Pancreas (tissue), 10 donors: ENCODE data around the gene MSMP. TPM values are rescaled to one million over a fixed set of nuclear protein-coding genes. Genes with fewer than 3 reads are reported as not detected.

Experiments
- ATAC-seq, 4 donors: fragments of 200-7000 bp; cut with Tn5 transposase; one replicate each; pipeline versions ENCODE4 v1.8.0 to v1.9.1; 2020; ENCODE audit warnings: mild to moderate bottlenecking in 4 of 4, moderate library complexity in 4 of 4
- DNase-seq, 6 donors: peaks; one replicate each; pipeline ENCODE4 v3.0.0-alpha.2; 2020
- FAIRE-seq: peaks from 2 replicates; lab custom pipeline; 2012; peaks lifted over from hg19 to GRCh38; lab: Jason Lieb, UNC
- H3K27ac ChIP-seq, 4 donors: fragments of 200-600 bp; sonication (generic); 1 replicate in 3 of 4; 2 replicates in 1 of 4; pipeline versions ENCODE4 v1.5.0 to v1.8.0; 2020
- H3K27me3 ChIP-seq, 4 donors: fragments of 200-600 bp; one replicate each; pipeline ENCODE4 v1.8.0; 2021
- H3K36me3 ChIP-seq, 3 donors: fragments of 200-600 bp; sonication (generic) in 1 of 3; one replicate each; pipeline versions ENCODE4 v1.5.0 to v1.8.0; 2020 to 2021
- H3K4me1 ChIP-seq, 3 donors: fragments of 200-600 bp; one replicate each; pipeline ENCODE4 v1.8.0; 2021
- H3K4me3 ChIP-seq, 4 donors: fragments of 200-600 bp; sonication (generic) in 2 of 4; one replicate each; pipeline versions ENCODE4 v1.5.0 to v1.8.0; 2020 to 2021
- H3K9me3 ChIP-seq, 4 donors: fragments of 200-600 bp; one replicate each; pipeline ENCODE4 v1.8.0; 2021
- WGBS, 2 donors: extraction: QIAGEN DNeasy Blood & Tissue Kit; methylation state at CpG; one replicate each; pipeline ENCODE4 v1.1.7; 2013; 5-methylcytosine and 5-hydroxymethylcytosine counted together
- intact Hi-C, 3 donors: fragments of 100-400 bp; cut with DNase I; formaldehyde crosslinking; loops; one replicate each; pipeline versions ENCODE4 v1.11.1 to v1.14.2; 2022
- polyA plus RNA-seq, 2 donors: library from polyadenylated mRNA; stranded (reverse); fragments of 200-250 nt; gene quantifications; one replicate each; pipeline ENCODE4 v1.2.3, GENCODE V29; 2013
- total RNA-seq, 6 donors: library from RNA; stranded (reverse); fragmentation: NEBNext Ultra II Directional in 4 of 6; extraction: Animal tissue kit (Norgen Biotek cat#: 25700) in 4 of 6; gene quantifications; one replicate each; pipeline versions ENCODE4 v1.2.1 to v1.2.4, GENCODE V29; 2021 to 2023
- TF ChIP-seq, protein P1 (sequence below), 4 donors: fragments of 200-600 bp; sonication (generic) in 3 of 4; IDR thresholded peaks; one replicate each; pipeline versions ENCODE4 v1.5.0 to v1.8.0; 2021; ENCODE audit warnings: antibody characterized with exemption in 4 of 4
- donor health status: healthy with polysubstance abuse.
- donor health status: DM: no; HTN: no; CAD: no; lungs with moderate emphysema.
- donor health status: DM: no; HTN: no; CAD: no.
- donor health status: control.
- donor health status: control.
- donor health status: Bipolar disorder and iron deficiency.
- donor health status: DM: yes; HTN: yes; CAD: no.
- donor health status: DM: no; HTN: no; CAD: no.
- donor health status: DM: no; HTN: no; CAD: no.
- donor health status: DM: yes; HTN: yes; CAD: no.

The MSMP gene
- total and polyA plus RNA-seq, 8 donors = 0.49 to 2.3 (median 0.67) TPM; not detected in 5

- Histone ChIP-seq H3K27ac (no peak overlapping the region), H3K27me3 (no peaks in the 10 kb centered on the region), H3K36me3 (no peaks in the 10 kb centered on the region), H3K4me3 (no peak overlapping the region), H3K9me3 (no peaks in the 10 kb centered on the region), H3K4me1 (no peaks in the 10 kb centered on the region)
- DNase-seq (peak in 1 of 6 donors; percentile 73), FAIRE-seq (no peak), ATAC-seq (no peak)
- TF ChIP-seq, protein P1, sequence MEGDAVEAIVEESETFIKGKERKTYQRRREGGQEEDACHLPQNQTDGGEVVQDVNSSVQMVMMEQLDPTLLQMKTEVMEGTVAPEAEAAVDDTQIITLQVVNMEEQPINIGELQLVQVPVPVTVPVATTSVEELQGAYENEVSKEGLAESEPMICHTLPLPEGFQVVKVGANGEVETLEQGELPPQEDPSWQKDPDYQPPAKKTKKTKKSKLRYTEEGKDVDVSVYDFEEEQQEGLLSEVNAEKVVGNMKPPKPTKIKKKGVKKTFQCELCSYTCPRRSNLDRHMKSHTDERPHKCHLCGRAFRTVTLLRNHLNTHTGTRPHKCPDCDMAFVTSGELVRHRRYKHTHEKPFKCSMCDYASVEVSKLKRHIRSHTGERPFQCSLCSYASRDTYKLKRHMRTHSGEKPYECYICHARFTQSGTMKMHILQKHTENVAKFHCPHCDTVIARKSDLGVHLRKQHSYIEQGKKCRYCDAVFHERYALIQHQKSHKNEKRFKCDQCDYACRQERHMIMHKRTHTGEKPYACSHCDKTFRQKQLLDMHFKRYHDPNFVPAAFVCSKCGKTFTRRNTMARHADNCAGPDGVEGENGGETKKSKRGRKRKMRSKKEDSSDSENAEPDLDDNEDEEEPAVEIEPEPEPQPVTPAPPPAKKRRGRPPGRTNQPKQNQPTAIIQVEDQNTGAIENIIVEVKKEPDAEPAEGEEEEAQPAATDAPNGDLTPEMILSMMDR (IDR thresholded peaks at IDR 0.05) = no peak
- 89 to 92% methylated on average over 29 to 34 of the region's 34 CpGs for WGBS, 2 donors
- intact Hi-C loops = loop anchor here (5.0 to 10.0 kb wide), 3 partner anchors 83 to 100 kb away; partner anchors contain the start of gene OR13J1 (in 1 of the 3)
These were observed 38.1 kb upstream of the MSMP start for GRCh38 chr9:35792024-35792813.

DNA sequence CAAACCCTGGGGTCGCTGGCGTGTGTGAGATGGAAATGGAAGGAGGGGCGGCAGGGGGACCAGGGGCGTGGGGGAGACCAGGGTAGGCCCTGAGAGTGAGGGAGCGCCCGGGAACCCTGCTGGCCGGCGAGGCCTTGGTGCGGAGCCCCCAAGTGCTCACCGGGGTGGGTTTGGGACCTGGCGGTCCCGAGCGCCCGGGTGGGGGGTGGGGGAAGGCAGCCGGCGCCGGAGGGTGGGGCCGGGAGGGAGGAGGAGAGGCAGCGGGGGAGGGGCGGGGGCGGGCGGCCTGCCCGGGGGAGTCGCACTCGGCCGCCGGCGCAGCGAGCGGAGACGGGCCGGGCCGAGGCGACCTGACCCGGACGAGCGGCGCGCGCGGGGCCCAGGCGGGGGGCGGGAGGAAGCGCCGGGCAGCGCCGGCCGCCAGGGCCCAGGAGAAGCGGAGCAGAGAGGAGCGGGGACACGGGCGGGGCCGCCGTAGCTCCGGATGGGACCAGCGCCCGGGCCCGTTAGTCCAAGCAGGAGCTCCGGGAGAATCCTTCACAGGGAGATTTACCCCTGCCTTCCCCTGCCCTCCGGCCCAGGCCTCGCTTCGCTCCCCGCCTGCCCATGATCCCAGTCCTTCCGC is 37.3 kb upstream of the MSMP start, which contains the start of gene NPR2:
TSS of gene NPR2 (plus strand) at position 295 of the 625 bp plus-strand sequence. CDS start 818 bp downstream, outside the sequence.
- 45 to 46% methylated on average over 21 to 64 of the region's 64 CpGs for WGBS, 2 donors
- peak in 1 of 6 donors; percentile 32 for DNase-seq
- H3K36me3 ChIP-seq = no peaks in the 10 kb centered on the region
- no peaks in the 10 kb centered on the region for H3K4me1 ChIP-seq
- H3K4me3 ChIP-seq = peak within 1 kb of the TSS in 1 of 4 donors; percentile 17
- peak in 3 of 4 donors; percentile 16 to 42 (median 20) for ATAC-seq
- no peaks in the 10 kb centered on the region for H3K9me3 ChIP-seq
- H3K27me3 ChIP-seq = no peaks in the 10 kb centered on the region
- FAIRE-seq = no peak
- no peak within 1 kb of the TSS for H3K27ac ChIP-seq
- intact Hi-C loops = loop anchor here (5.0 to 10.0 kb wide), 3 partner anchors 83 to 101 kb away; partner anchors contain the start of gene OR13J1 (in 1 of the 3)
- TF ChIP-seq, protein P1 (IDR thresholded peaks at IDR 0.05) = no peak

DNA sequence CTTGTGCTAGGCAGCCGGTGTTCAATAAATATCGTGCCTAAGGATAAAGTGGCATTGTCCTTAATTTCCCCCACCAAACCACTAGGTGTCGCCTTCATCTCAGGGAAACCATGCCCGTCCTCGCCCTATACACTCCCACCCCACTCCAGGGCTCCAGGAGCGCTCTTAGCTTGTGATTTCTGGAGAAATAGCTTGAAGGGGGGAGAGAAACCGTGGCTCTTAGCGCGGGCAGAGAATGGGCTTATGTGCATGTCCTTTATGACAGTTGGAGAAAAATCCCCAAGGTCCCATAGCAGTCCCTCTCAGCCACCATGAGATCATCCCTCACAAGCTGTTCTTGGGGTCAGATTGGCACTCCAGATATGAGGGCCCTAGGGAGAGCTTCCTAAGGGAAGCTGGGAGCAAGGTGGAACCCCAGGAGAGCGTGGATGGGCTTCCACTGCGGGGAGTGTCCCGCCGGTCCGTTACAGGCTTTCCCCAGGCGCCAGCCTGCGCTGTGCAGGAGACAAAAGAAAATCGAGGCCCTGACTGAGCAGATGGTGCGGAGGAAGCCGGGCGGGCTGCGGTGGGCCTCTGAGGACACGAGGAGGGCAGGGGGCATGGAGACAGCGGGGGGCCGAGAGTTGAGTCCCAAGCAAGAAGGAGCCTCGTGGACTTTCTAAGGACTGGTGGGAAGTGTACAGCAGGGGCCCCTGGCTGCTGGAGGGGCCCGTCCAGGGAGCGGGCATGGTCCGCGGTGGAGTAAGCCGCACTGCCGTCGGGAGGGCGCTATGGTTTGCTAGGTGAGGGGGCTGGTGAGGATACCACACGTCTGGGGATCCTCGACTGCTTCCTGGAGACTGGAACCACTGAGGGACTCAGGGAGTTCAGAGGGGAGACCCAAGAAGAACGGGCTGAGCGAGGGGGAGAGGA is 36.6 kb upstream of the MSMP start:
- peak in 4 of 6 donors; percentile 47 to 65 (median 48) for DNase-seq
- no peak for FAIRE-seq
- H3K27me3 ChIP-seq = no peaks in the 10 kb centered on the region
- no peaks in the 10 kb centered on the region for H3K36me3 ChIP-seq
- no peaks in the 10 kb centered on the region for H3K4me1 ChIP-seq
- intact Hi-C loops = loop anchor here (5.0 to 10.0 kb wide), 3 partner anchors 84 to 102 kb away; partner anchors contain the start of gene OR13J1 (in 1 of the 3)
- no peak overlapping the region for H3K4me3 ChIP-seq
- ATAC-seq = peak; percentile 92 to 97 (median 94)
- H3K27ac ChIP-seq = no peak overlapping the region
- TF ChIP-seq, protein P1 (IDR thresholded peaks at IDR 0.05) = peak; percentile 50 to 74 (median 62)
- WGBS, 2 donors = 55 to 61% methylated on average over 37 of the region's 37 CpGs
- no peaks in the 10 kb centered on the region for H3K9me3 ChIP-seq

DNA sequence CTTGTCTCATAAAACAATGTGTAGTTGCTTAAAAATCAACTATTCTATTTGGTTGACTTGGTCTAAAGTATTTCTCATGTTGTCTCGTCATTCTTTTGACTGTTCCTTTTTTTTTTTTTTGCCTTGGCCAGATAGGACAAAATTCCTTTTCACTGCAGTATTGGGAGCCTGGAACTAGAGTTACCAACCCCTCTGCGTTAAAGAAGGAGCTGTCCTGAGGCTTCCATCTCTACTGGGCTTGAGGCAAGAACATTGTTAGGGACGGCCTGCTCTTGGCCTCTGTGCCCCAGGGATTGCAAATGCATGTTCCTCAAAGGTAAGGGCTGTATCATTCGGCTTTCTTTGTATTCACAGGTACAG is 35.9 kb upstream of the MSMP start:
- H3K9me3 ChIP-seq = no peaks in the 10 kb centered on the region
- no peak for FAIRE-seq
- H3K27ac ChIP-seq = no peak overlapping the region

More for the DNA sequence above, 35.9 kb upstream of the MSMP start:
- no peak for DNase-seq
- Histone ChIP-seq H3K4me1 (no peaks in the 10 kb centered on the region), H3K27me3 (no peaks in the 10 kb centered on the region), H3K4me3 (no peak overlapping the region), H3K36me3 (no peaks in the 10 kb centered on the region)
- intact Hi-C loops = loop anchor here (5.0 to 10.0 kb wide), 3 partner anchors 85 to 102 kb away; partner anchors contain the start of gene OR13J1 (in 1 of the 3)
- ATAC-seq = peak in 1 of 4 donors; percentile 10
- TF ChIP-seq, protein P1 (IDR thresholded peaks at IDR 0.05) = no peak
- 27 to 32% methylated on average over 4 of the region's 4 CpGs for whole genome bisulfite sequencing, 2 donors
